SK-N-MC (cell line): ENCODE results near the gene PRKCQ.

Source experiments
- DNase-seq: peaks from one replicate; pipeline ENCODE4 v3.0.0-alpha.2; 2011; ENCODE audit warnings: low read depth, low spot score
- H3K27ac ChIP-seq: fragments of 200-600 bp; sonication (generic); 2 replicates; pipeline ENCODE4 v1.5.1; 2016; ENCODE audit warnings: mixed run types
- H3K36me3 ChIP-seq: fragments of 200-600 bp; sonication (generic); 2 replicates; pipeline ENCODE4 v1.6.1; 2017; ENCODE audit warnings: antibody characterized with exemption, low read length, mixed read lengths; ENCODE audit not compliant: insufficient read depth
- H3K4me3 ChIP-seq: fragments of 200-600 bp; sonication (generic); 2 replicates; pipeline ENCODE4 v1.5.1; 2016
- H3K9ac ChIP-seq: fragments of 200-600 bp; sonication (generic); 2 replicates; pipeline ENCODE4 v1.8.0; 2017; ENCODE audit warnings: mixed run types, mixed read lengths; ENCODE audit not compliant: insufficient read length
- H3K9me3 ChIP-seq: fragments of 200-600 bp; sonication (generic); 2 replicates; pipeline ENCODE4 v1.6.1; 2017; ENCODE audit warnings: low read depth, mild to moderate bottlenecking, antibody characterized with exemption, low read length, moderate library complexity, mixed read lengths
- EZH2 ChIP-seq: fragments of 200-600 bp; sonication (generic); IDR thresholded peaks from one replicate; pipeline ENCODE4 v1.6.1; 2017; ENCODE audit warnings: antibody characterized with exemption
- FOXP2 ChIP-seq: optimal IDR thresholded peaks from 2 replicates; pipeline ENCODE3; 2011; ENCODE audit warnings: mild to moderate bottlenecking, moderate library complexity; ENCODE audit not compliant: insufficient read depth; ENCODE audit errors: extremely low read length, control extremely low read depth
- POLR2AphosphoS5 ChIP-seq: IDR thresholded peaks from 2 replicates; pipeline ENCODE4 v1.6.1; 2012; ENCODE audit warnings: mild to moderate bottlenecking, low read depth, low read length, borderline replicate concordance

PRKCQ gene

GRCh38 chr10:6553937-6554336, 26.1 kb downstream of the PRKCQ start:
- no peak overlapping the region for H3K27ac ChIP-seq
- H3K36me3 ChIP-seq, result no peaks in the 10 kb centered on the region
- H3K9me3 ChIP-seq, result no peaks in the 10 kb centered on the region
- no peak overlapping the region for H3K4me3 ChIP-seq
- no peak for DNase-seq
- TF ChIP-seq FOXP2 (no peak), POLR2AphosphoS5 (no peak), EZH2 (no peak)
- no peak overlapping the region for H3K9ac ChIP-seq

DNA sequence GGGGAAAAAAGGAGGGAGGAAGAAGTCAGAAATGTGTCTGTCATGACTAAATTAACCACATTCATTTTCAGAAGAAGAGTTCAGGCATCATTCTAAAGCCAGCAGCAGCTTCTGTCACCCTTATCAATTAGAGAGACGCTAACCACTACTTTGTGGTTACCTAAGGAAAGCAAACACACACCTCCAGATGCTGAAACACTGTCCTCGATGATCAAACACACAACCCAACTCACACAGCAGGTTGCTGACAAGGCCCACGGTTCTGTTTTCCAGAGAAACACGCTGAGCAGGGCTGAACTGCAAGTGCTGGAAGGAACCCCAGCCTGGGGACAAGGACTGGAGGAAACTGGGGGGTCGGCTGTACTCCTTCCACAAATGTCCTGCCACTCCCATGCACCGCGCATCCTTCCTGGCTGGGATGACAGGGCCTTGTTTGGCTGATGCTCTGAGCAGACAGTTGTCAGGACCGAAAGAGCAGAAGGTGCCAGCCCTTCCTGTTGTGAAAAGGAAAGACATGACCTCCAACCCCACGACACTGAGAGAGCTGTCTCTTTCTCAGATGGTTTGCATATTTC, 36.6 kb downstream of the PRKCQ start:
- no peaks in the 10 kb centered on the region for H3K36me3 ChIP-seq
- H3K9ac ChIP-seq, result no peak overlapping the region
- no peak for DNase-seq
- no peak overlapping the region for H3K4me3 ChIP-seq
- no peak for TF ChIP-seq EZH2
- TF ChIP-seq POLR2AphosphoS5, result no peak
- no peak for TF ChIP-seq FOXP2
- no peak overlapping the region for H3K27ac ChIP-seq
- no peaks in the 10 kb centered on the region for H3K9me3 ChIP-seq

GRCh38 chr10:6542999-6543430, 37.1 kb downstream of the PRKCQ start:
- H3K27ac ChIP-seq, result no peak overlapping the region
- H3K9me3 ChIP-seq, result no peaks in the 10 kb centered on the region
- no peak overlapping the region for H3K9ac ChIP-seq
- H3K4me3 ChIP-seq, result no peak overlapping the region
- DNase-seq, result no peak
- H3K36me3 ChIP-seq, result no peaks in the 10 kb centered on the region
- no peak for TF ChIP-seq POLR2AphosphoS5
- TF ChIP-seq EZH2, result no peak

- no peak for DNase-seq
- Histone ChIP-seq H3K36me3 (no peaks in the 10 kb centered on the region), H3K9ac (no peak overlapping the region), H3K9me3 (no peaks in the 10 kb centered on the region), H3K27ac (no peak overlapping the region), H3K4me3 (no peak overlapping the region)
- TF ChIP-seq POLR2AphosphoS5 (no peak), EZH2 (no peak), FOXP2 (no peak)
Observed at GRCh38 chr10:6539833-6540232, 40.2 kb downstream of the PRKCQ start.

- no peak overlapping the region for H3K27ac ChIP-seq
- DNase-seq, result no peak
- no peaks in the 10 kb centered on the region for H3K36me3 ChIP-seq
- H3K4me3 ChIP-seq, result no peak overlapping the region
- H3K9ac ChIP-seq, result no peak overlapping the region
- no peak for TF ChIP-seq EZH2
- no peak for TF ChIP-seq FOXP2
- TF ChIP-seq POLR2AphosphoS5, result no peak
- no peaks in the 10 kb centered on the region for H3K9me3 ChIP-seq
Observed at GRCh38 chr10:6537770-6538169, 42.3 kb downstream of the PRKCQ start.

- H3K36me3 ChIP-seq, result no peaks in the 10 kb centered on the region
- TF ChIP-seq FOXP2 (no peak), EZH2 (no peak), POLR2AphosphoS5 (no peak)
- no peak for DNase-seq
- H3K4me3 ChIP-seq, result no peak overlapping the region
- no peak overlapping the region for H3K27ac ChIP-seq
- H3K9ac ChIP-seq, result no peak overlapping the region
- H3K9me3 ChIP-seq, result no peaks in the 10 kb centered on the region
Observed at GRCh38 chr10:6536102-6536501, 44.0 kb downstream of the PRKCQ start.

DNA sequence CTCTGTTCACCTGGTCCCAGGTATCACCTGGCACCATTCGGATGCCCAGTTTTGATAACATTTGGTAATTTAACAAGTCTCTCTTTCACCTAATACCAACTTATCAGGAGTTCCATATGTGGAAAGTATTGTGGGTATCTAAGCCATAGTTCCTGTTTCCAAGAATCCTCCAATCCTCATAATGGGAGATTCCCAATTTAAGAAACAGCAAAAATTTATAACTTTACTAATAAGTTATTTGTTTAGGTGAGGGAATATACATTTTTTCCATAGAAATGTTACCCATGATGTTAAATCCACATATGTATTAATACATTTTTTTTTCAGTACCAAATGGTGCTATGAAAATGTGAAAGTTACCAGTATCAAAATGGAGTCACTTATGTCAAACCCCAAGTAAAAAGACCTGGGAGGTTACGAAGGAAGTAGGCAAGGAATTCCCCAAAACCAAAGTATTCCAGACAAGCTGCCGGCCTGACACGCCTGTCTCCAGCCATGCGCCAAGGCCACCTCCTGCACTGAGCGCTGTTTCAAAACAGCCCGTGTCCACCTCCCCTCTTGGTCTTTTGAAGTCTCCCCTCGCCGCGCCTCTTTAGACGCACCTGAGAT, 44.8 kb downstream of the PRKCQ start:
- TF ChIP-seq EZH2 (no peak), POLR2AphosphoS5 (no peak), FOXP2 (no peak)
- no peak for DNase-seq
- no peak overlapping the region for H3K9ac ChIP-seq
- H3K36me3 ChIP-seq, result no peaks in the 10 kb centered on the region
- H3K9me3 ChIP-seq, result no peaks in the 10 kb centered on the region
- no peak overlapping the region for H3K4me3 ChIP-seq
- H3K27ac ChIP-seq, result no peak overlapping the region

- TF ChIP-seq EZH2, result no peak
- TF ChIP-seq POLR2AphosphoS5, result no peak
- no peak for TF ChIP-seq FOXP2
- no peak overlapping the region for H3K4me3 ChIP-seq
- no peak overlapping the region for H3K27ac ChIP-seq
- no peaks in the 10 kb centered on the region for H3K9me3 ChIP-seq
- no peak overlapping the region for H3K9ac ChIP-seq
- H3K36me3 ChIP-seq, result no peaks in the 10 kb centered on the region
- no peak for DNase-seq
Observed at GRCh38 chr10:6532321-6532720, 47.8 kb downstream of the PRKCQ start.

DNA sequence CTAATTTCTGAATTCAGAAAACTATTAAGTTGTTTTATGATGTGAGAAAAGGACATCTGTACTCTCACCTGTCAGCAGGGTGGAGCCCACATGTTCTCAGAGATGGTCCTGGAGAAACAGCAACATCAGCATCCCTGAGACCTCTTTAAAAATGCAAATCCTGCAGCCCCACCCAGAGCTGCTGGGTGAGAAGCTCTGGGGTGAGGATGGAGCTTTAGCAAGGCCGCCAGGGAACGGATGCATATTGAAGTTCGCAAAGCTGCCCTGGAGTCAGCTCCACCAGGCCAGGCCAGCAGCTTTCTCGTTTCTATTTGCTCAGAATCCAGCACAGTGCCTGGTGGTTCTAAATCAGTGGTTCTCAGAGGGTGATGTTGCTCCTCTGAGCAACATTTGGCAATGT, 49.1 kb downstream of the PRKCQ start:
- Histone ChIP-seq H3K36me3 (no peaks in the 10 kb centered on the region), H3K4me3 (no peak overlapping the region), H3K27ac (no peak overlapping the region), H3K9me3 (no peaks in the 10 kb centered on the region), H3K9ac (no peak overlapping the region)
- no peak for TF ChIP-seq POLR2AphosphoS5
- TF ChIP-seq FOXP2, result no peak
- TF ChIP-seq EZH2, result no peak
- DNase-seq, result no peak
